Activated gamma-delta T cell treated with anti-CD3 and anti-CD28 coated beads, Interleukin-2, amount 50 U/mL, for 16 hours (primary cell): Measurements from ENCODE around the gene ZFP3.
A peak's percentile ranks its signal among the peaks of the same experiment; 100 is the strongest.
"Not testable (repeated sequence)": the region's sequence is repeated elsewhere in the genome, so short reads cannot be mapped to it uniquely, and the experiment has no call there.

Experiments
- DNase-seq: peaks from one replicate; pipeline ENCODE4 v3.0.0-alpha.2; 2020; ENCODE audit warnings: low read depth

Gene ZFP3

DNA sequence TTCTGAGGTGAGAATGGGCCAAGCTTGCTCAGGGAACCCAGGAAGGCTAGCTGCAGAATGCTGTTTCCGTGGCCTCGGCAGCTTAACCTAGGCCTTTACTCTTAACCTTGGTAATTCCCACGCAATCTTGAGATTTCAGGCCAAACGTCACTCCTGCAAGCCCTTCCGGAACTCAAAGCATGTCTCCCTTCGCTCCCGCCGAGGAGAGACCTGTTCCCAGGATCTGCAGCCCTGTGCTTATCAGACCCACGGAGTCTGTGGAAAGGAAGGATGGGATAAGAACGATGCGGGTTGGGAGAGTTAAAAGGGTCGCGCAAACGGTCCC, 524 bp upstream of the ZFP3 start:
- no peak for DNase-seq

DNA sequence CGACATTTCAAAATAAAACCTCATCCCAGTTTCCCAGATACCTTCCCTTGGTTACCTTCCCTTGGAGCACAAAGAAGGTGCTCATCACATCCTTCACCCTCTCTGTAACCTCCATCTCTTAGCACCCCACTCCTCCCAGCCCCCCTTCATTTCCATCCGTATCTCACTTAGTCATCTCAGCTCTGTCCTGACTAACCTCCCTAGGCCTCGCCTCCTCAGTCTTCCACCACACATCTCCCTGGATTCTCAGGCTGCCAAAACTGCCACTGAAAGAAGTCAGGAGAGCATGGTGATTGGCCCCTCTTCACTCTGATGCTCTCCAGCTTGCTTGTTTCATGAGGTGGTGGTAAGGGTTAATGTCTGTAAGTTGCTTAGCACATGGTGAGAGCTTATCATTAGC, 2.3 kb downstream of the ZFP3 start:
- no peak for DNase-seq

DNA sequence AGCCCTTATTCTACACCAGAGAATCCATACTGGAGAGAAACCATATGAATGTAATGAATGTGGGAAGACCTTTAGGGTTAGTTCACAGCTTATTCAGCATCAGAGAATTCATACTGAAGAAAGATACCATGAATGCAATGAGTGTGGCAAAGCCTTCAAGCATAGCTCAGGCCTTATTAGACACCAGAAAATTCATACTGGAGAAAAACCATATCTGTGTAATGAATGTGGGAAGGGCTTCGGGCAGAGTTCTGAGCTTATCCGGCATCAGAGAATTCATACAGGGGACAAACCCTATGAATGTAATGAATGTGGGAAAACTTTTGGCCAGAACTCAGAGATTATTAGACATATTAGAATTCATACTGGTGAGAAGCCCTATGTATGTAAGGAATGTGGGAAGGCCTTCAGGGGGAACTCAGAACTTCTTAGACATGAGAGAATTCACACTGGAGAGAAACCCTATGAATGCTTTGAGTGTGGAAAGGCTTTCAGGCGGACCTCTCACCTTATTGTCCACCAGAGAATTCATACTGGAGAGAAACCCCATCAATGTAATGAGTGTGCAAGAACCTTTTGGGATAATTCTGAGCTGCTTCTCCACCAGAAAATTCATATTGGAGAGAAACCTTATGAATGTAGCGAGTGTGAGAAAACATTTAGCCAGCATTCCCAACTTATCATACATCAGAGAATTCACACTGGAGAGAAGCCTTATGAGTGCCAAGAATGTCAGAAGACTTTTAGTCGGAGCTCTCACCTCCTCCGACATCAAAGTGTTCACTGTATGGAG, 14.1 kb downstream of the ZFP3 start:
- DNase-seq: no peak

DNA sequence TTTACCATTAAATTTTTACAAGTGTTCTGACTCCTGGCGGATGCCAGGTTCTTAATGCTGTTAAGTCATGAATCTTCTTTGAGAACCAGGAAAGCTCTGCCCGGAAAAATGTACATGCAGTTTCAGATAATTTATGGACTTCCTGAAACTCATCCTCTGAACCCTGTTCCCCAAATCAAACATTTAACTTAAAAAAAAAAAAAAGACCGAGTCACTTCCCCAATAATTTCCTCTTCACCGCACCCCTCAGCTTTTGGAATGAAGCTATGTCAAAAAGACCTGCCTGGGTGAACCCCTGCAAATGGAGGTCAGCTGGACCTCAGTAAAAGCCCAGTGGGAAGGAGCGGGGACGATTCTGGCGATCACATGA, 18.4 kb downstream of the ZFP3 start:
- DNase-seq: no peak

DNA sequence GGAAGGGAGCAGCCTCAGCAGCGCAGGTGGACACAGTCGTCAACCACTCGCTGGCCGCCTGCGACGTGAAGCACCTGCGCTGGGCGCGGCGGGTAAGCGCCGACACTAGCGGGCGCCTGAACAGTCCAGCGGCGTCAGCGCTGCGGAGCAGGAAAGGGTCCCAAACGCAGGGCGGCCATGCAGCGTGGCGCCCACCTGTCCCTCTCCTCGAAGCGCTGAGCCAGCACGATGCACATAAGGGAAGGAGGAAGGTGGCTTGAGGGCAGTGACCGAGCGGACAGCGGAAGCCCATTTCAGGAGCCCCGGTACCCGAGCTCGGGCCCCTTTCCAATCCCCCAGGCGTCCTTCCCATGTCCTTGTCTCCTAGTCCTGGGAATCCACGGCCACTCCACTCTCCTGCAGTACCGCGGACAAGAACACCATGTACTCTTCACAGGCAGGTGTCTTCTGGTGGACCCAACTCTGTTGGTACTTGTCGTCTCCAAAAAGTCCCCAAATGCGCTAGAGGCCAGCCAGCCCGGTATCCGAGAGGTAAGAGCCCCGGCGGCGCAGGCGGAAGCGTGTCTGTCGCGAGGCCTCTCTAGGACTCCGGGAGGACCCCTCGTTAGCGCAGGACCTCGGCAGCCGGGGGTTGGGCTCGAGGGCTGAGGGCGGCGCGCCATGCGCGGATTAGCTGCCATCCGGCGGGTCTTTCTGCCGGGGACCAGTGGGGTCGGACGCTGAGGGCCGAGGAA, 19.0 kb downstream of the ZFP3 start:
- DNase-seq: peak; percentile 14

DNA sequence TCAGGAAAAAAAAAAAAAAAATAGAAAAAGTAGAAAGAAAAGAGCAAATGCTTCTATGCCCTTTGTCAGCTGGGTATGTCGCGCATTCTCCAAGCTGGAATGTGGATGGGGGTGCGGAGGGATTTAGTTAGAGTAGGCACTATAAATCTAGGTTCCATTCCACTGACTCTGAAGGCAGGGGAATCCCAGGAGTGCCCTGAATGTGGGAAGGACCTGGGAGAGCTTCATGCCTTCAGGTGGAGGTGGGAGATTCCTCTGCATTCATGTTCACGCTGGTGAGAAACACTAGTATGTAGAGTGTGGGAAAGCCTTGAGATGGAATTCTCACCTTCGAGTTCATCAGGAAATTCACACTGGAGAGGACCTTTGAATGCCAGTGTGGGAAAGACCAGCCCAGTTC, 21.0 kb downstream of the ZFP3 start:
- DNase-seq: no peak

DNA sequence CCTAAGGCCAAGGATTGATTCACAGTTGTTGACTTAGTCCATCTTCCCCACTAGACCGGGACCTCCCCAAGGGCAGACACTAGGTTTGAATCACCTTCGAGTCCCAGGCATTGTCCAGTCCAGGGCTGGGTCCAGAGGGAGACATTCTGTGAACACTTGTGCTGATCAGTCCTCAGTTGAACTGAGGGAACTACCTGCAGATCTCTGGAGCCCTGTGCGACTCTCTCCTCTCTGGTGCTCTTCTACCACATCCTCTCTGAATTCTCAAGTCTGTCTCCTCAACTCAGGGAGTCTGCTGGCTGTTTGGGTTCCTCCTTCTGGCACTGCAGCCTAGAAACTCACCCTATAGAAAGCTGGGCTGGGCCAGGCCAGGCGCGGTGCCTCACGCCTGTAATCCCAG, 22.6 kb downstream of the ZFP3 start:
- no peak for DNase-seq

DNA sequence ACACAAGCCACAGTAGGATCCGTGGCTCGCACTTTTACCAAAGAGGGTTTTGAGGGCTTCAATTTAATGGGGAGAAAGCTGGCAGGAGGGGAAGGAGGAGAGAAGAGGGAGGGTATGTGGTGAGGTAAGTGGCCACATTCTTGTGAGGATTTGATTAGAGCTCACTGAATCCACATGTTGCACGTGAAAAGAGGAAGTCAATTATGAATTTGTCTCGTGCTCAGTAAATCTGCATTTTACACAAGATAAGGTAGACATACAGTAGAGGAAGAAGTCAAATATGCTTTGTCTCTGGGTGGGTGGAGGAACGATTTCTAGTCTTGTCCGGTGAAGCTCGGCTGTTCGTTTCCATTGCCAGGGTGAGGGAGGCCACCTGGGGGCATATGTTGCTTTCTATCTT, 32.5 kb downstream of the ZFP3 start:
- DNase-seq: no peak

DNA sequence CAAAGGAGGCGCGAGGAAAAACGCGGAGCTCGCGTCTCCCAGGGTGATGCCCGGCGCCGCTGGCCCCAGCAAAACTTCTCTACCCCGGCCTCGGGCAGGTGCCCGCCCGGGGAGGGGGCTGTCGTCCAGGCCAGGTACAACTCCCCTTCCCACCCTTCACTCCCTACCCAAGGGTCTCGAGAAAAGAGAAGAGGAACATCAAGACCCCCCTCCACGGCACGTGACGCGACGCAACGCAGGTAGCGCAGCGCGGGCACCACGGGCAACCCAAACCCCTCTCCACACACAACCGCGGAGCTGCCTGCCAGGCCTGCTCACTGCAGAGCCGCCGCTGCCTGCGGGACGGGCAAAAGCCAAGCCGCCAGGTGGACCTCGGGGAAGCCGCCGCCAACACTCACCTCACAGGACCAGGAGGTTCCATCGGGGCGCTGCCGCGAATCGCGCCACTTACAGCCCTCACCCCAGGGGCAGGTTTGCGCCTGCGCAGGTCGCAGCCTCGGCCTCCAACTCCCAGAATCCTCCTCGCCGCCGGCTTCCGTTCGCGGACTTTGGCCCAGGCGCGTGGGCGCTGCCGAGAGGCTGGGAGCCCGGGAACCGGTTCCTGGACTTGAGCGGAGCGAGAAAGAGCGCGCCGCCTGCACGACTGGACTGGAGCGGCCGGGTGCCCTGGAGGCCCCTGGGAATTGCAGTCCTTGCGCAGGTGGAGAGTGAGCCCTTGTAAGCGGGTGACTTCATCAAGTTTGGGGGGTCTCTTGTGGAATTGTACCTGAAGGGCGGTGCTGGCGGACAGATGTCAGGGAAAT, 33.3 kb downstream of the ZFP3 start, which contains the start of gene ZNF232:
Gene ZNF232, minus strand, starts transcription at position 477 of the 803 bp plus-strand sequence. Its CDS starts 56 bp downstream, at position 421.
- peak; percentile 83 for DNase-seq

DNA sequence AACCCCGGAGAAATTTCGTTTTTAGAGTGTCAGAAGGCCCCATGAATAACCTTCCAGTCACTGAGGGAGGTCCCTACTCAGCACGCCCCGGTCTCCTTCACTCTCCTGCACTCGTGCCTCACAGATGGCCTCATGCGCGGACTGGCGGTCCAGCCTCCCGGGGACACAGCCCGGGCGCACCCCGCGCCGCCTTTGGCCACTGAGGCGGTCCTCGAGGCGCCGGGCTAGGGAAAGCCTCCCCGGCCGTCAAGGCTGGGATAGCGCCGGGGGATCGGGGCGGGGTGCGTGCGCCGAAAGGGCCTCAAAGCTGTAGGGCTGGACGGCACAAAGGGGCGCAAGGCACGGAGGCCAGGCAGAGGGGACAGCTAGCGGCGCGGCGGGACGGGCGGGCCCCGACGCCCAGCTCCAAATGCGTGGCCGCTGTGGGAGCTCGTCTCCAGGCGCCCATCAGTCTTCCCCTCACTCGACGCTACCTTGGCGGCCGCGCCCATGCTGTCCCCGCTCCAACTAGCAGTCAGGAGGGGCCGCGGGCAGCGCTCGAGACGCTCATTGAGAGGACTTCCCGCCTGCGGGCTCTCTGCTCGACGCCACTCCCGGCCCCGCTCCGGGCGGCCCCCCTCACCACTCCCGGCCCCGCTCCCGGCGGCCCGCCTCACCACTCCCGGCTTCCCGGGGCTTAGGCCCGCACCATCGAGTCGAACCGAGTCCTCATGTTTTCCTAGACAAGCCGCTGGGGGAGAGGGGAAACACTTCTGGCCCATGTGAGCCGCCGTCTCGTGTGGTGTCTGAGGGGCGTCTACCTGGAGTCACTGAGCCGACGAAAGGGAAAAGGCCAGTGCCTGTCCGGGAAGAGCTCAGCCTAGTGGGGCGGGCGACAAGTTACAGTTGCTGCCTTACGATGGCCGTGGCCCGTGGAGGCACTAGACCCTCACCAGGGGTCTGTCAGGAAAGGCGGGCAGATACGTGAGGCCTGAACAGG, 37.7 kb downstream of the ZFP3 start, which contains the start of gene USP6:
Gene USP6, plus strand, starts transcription at position 360 of the 979 bp plus-strand sequence. CDS start 14,336 bp downstream, outside the sequence.
- no peak for DNase-seq

DNA sequence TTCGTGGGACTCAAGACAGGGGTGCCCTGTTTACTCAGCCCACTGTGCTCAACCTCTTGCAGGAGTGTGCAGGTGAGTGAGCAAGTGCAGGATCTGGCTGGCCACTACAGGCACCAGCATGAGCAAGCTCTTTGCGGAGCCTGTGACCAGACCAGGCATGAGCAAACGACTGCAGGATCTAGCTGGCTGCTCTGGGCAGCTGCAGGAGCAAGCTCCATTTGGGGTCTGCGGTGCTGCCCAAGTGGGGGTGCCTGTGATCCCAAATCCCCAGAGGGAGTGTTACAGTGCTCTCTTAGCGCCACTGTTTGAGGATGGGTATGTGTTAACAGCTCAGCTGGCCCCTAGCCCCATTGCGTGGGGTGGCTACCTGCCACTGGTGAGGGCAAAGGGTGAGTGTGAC, 40.0 kb downstream of the ZFP3 start:
- no peak for DNase-seq

DNA sequence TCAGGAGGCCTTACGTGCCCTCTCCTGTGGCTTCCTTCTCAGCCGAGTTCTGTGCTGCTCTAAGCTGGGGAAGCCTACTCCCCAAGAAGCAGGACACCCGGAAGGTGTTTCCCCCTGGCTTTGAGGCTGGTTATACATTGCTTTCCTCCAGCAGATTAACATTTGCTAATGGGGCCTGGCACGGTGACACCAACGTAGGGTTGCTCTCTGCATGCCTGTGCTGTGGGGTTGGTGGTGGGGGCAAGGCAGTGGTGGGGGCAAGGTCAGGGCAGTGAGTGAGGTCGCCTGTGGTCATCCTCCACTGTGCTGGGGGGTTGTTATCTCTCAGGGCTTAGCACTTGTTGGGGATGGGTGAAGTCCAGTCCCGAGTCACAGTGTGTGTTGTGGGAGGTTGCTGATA, 41.8 kb downstream of the ZFP3 start:
- DNase-seq: no peak

DNA sequence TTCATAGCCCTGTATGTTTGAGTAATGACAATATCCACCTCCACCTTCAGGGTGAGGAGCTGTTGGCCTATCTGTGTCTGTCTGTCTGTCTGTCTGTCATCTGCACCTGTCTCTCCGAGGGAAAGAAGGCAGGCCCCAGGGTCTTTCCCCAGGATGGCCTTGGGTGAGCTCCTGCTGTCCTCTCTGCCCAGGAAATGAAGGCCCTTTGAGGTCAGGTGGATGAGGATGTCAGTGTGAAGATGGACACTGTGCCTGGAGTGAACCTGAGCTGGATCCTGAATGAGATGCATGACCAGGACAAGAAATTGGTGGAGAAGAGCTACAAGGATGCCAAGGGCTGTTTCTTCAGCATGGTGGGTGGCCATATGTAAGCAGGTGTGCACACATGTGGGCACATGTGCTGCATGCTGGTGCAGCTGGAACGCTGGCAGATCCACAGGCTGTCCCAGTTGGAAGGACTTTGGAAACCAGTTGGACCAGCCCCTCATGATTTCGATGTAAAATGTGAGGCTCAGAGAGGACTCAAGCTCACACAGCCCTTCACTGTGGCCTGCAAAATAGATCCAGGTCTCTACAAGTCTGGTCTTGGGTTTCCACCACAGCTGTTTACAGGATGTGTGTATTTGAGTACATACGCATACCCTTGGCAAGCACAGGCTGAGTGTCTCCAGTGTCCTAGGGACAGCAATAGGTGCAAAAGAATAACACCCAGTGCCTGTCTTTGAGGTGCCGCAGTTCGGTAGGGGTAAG, 42.3 kb downstream of the ZFP3 start:
- not testable (repeated sequence) for DNase-seq

DNA sequence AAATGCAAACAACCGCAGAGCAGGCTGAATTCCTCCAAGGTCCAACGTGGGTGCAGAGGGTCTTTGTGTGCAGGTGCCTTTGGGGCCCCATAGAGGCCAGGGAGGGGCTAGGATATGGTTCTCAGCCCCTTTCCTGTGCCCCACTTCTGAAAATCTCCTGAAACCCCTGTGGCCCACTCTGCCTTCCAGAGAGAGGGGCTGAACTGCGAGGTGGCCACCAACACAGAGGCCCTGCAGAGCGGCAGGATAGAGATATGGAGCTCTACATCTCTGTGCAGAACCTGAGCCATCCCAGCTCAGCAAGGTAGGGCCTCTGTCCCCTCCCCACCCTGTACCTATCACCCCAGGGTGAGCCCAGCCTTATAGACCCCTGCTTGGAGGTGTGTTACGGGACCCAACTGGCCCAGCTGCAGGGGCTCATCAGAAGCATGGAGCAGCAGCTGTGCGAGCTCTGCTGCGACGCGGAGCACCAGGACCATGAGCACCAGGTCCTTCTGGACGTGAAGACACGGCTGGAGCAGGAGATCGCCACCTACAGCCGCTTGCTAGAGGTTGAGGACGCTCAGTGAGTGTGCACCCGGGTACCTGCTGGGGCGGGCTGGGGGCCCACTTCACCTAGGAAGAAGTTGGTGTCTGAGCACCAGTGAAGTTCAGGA, 43.0 kb downstream of the ZFP3 start:
- DNase-seq: no peak

DNA sequence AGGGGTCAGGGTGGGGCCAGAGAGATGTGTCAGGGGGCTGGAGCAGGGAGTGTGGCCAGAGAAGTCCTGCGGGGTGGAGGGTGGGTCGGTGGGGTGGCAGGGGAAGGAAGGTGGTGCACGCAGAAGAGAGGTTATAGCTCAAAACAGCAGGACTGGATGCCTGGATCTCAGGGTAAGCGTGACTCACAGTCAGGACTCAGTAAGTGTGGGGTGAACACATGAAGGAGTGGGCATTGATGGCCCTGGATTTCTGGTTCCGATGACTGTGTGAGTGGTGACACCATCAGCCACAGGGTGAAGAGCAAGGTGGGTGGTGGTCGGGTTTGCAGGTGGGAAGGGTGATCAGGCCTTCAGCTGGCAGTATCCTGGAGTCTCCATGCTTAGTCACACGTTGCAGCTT, 43.8 kb downstream of the ZFP3 start:
- DNase-seq: not testable (repeated sequence)

DNA sequence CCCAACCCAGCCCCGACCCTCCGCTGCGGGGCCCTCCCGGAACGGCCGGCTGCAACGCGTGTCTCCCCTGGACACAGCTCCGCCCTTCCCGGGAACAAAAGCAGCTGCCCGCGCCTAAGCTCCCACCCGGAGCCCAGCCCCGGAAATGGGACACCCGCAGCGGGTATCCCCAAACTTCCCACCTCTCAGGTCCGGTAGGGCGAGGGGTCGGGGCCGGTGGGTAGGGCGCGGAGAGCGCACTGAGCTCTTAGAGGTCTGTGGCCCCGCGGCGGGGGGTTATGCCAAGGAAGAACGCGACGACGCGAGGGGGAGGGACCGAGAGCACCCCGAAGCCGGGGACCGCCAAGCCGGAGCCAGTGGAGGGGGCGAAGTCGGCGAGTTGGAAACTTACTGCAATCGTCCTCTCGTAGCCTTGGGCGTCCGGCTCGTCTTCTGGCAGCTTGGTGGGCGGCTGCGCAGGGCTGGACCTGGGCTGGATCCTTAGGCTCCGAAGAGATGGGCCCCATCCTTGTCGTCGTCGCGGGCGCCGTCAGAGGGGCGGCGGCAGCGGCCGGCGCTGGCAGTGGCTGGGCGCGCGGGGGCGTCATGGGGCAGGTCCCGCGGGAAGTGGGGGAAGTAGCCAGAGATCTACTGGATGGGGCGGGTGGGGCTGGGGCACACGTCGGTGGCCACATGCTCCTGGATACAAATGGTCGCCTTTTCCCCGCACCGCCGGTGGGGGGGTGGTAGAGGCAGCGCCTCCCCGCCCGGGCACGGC, 44.5 kb downstream of the ZFP3 start:
- DNase-seq: no peak

DNA sequence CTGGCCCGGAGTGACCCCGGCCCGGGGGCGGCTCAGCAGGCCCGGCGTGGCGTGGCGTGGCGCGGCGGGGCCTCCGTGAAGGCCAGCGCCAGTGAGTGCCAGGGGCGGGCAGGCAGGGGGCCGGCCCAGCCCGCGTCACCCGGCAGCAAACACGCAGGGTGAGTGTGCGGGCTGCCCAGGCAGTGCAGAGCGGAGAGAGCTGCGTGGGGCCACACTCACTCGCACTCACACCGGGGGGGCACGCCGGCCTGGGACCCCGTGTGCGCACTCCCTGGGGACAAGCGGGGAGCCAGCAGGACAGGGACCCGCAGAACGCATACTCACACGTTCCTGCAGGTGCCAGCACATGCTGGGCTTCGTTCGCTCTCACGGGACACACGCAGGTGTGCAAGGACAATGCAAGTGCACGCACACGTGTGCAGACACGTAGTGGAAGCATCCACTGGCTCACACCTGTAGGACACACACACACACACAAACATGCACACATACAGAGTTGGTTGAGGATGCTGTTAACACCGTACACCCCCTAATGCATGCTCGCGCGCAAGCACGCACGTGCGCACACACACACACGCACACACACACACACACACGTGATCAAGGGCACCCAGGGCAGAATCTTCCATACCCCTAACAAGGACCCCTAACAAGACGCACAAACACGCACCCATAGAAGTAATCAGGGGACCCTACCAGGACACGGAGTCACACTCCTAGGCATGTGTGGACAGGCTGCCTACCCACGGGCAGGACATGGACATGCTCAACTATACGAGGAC, 45.3 kb downstream of the ZFP3 start:
- no peak for DNase-seq

DNA sequence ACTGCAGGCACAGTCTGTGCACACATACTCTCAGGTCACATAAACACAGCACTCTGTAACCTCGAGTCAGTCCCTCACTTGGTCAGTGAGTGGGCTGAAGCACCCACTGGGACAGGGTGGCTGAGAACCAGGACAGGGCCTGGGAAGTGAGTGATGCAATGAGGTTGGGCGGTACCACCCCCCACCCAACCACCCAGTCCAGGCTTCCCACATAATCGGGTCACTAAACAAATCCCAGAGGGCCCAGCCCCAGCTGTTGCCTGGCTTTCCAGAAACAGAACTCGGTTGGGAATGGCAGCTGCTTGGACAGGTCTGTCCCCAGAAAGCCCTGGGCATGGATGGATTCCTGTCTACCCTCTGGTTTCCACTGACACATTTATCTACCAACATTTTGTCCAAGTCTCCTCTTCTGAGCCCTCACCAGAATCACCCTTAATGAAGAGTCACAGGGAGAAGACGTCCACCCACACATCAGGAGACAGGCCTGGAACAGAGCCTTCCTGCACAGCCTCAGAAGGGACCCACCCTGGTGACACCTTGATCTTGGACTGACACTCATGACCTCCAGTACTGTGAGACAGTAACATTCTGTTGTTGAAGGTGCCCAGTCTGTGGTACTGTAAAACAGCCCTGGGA, 46.0 kb downstream of the ZFP3 start:
- not testable (repeated sequence) for DNase-seq
